Sigmoid colon (tissue), 4 donors: Measurements from ENCODE around the gene AMFR.

Experiments used
- EP300 ChIP-seq, 4 donors: sonication (generic); formaldehyde crosslinking; IDR thresholded peaks; one replicate each; pipeline ENCODE4 v1.6.1; 2017; ENCODE audit warnings: antibody characterized with exemption in 4 of 4
- POLR2A ChIP-seq, 2 donors: fragments of 450-650 bp; IDR thresholded peaks; one replicate each; pipeline ENCODE4 v1.6.1; 2016; ENCODE audit warnings: antibody characterized with exemption in 2 of 2, mild to moderate bottlenecking in 2 of 2, moderate library complexity in 2 of 2
- POLR2AphosphoS5 ChIP-seq, 4 donors: sonication (generic); formaldehyde crosslinking; IDR thresholded peaks; one replicate each; pipeline ENCODE4 v1.6.1; 2017; ENCODE audit warnings: antibody characterized with exemption in 4 of 4

DNA sequence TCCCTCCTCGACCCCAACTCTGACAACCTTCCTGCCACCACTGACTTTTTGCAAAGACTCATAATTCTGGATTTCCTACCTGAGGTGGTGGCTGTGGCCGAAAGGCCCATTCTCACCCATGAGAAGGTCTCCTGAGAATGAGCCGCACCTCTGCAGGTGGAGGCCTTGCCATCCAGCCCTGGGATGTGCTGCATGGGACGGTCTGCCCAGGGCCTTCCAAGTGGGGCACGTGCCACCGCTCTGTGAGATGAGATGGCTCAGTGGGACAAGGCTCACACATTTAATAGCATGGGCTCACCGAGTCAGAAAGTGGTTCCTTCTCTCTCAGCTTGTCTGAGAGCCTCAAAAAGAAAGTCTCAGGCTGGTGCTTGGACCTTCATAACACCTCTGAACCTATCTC lies 112.8 kb downstream of the AMFR start:
- TF ChIP-seq POLR2AphosphoS5 (IDR thresholded peaks at IDR 0.05) (no peak), EP300 (IDR thresholded peaks at IDR 0.05) (no peak), POLR2A (IDR thresholded peaks at IDR 0.05) (no peak)
